ENCODE measurements around the gene TACC2. TPM values are rescaled to one million over a fixed set of nuclear protein-coding genes. Genes with fewer than 3 reads are reported as not detected.

The TACC2 gene
- total and polyA plus RNA-seq, 9 of the 15 experiments (the other 6 are each of a cell fraction or from before 2014, with no cell fraction given): under 0.01 to 0.35 (median 0.03) TPM; not detected in 6

- Histone ChIP-seq H3K36me3 (ENCODE audit: control insufficient read depth, insufficient read depth, low read length) (no peaks in the 10 kb centered on the region), H4K20me1 (replicated peaks; ENCODE audit: control insufficient read depth, insufficient read depth, low read length) (no peaks in the 10 kb centered on the region), H3K4me1 (replicated peaks in 1 of 2; ENCODE audit: control insufficient read depth in 2 of 2, insufficient read depth in 2 of 2, low read length in 2 of 2) (peaks cover 0 to 16% of the 10 kb centered on the region in 2 experiments; a peak in 2 of 5 replicates), H2AFZ (ENCODE audit: low read depth, low read length) (no peak overlapping the region), H3K4me2 (ENCODE audit: insufficient read depth, low read length) (no peak overlapping the region), H3K9me3 (replicated peaks; ENCODE audit: control insufficient read depth, insufficient read depth, low read depth, low read length) (no peaks in the 10 kb centered on the region), H3K9ac (ENCODE audit: insufficient read depth in 1 of 2, low read depth in 2 of 2, low read length in 2 of 2) (no peak overlapping the region), H3K9me1 (ENCODE audit: control insufficient read depth, insufficient read depth, low read length) (no peaks in the 10 kb centered on the region), H3K79me2 (ENCODE audit: control insufficient read depth, insufficient read depth, low read length) (no peaks in the 10 kb centered on the region), H3K27me3 (ENCODE audit: control insufficient read depth in 2 of 2, insufficient read depth in 2 of 2, low read length in 2 of 2) (peaks cover 9 to 61% of the 10 kb centered on the region in 2 experiments; a peak in 4 of 5 replicates), H3K27ac (ENCODE audit: extremely low read depth, low read depth, low read length) (no peak overlapping the region), H3K4me3 (no peak overlapping the region)
- ChIA-PET POLR2A (no interaction called here), CTCF (ENCODE audit: low intra/inter-chr PET ratio) (no interaction called here)
- 0% methylated on average over 4 of the region's 4 CpGs for WGBS (ENCODE audit: insufficient coverage, low coverage, missing lambda C conversion rate)
- DNase-seq (ENCODE audit: extremely low read depth in 1 of 4, low spot score in 3 of 4): no peak
- BruUV-seq (replicated peaks): no TSS peak
- ATAC-seq: no peak
- in situ Hi-C loops (cut with MboI) (no loop called here), intact Hi-C loops (cut with micrococcal nuclease) (loop anchor here (10.0 kb wide), 1 partner anchor 61 kb away; no protein-coding TSS in a partner anchor)
- no peak for FAIRE-seq
- TF ChIP-seq SIX5 (IDR thresholded peaks at IDR 0.05; ENCODE audit: borderline replicate concordance in 1 of 2, insufficient read depth in 1 of 2, low read depth in 1 of 2, low read length in 2 of 2) (no peak), ESRRB (CRISPR knock-in tag; IDR thresholded peaks at IDR 0.05; ENCODE audit: borderline replicate concordance) (no peak), MED1 (CRISPR knock-in tag; IDR thresholded peaks at IDR 0.05; ENCODE audit: borderline replicate concordance) (no peak), PML (IDR thresholded peaks at IDR 0.05; ENCODE audit: low read length) (no peak), RBM17 (IDR thresholded peaks at IDR 0.05; ENCODE audit: borderline replicate concordance, low read depth, low read length) (no peak), MCM5 (IDR thresholded peaks at IDR 0.05; ENCODE audit: low read depth) (no peak), HNRNPK (IDR thresholded peaks at IDR 0.05; ENCODE audit: low read depth, low read length, poor library complexity, severe bottlenecking) (no peak)
Observed at GRCh38 chr10:122115874-122116273, 126.9 kb downstream of the TACC2 start.
